Measurements from ENCODE around the gene HDAC8.

Gene HDAC8

GRCh38 chrX:72313707-72314641 lies 258.7 kb downstream of the HDAC8 start:
- no peak for DNase-seq

- no peak for DNase-seq
Observed at GRCh38 chrX:72312311-72312940, 260.2 kb downstream of the HDAC8 start.

- no peak for DNase-seq
Observed at GRCh38 chrX:72309297-72310071, 263.2 kb downstream of the HDAC8 start.

GRCh38 chrX:72308566-72309296 lies 263.9 kb downstream of the HDAC8 start:
- DNase-seq = no peak

- no peak for DNase-seq
Observed at GRCh38 chrX:72308209-72308565, 264.5 kb downstream of the HDAC8 start.

- DNase-seq = no peak
Observed at GRCh38 chrX:72307646-72308051, 265.0 kb downstream of the HDAC8 start.

- DNase-seq = no peak
Observed at GRCh38 chrX:72306851-72307645, 265.6 kb downstream of the HDAC8 start.

GRCh38 chrX:72306085-72306801 lies 266.4 kb downstream of the HDAC8 start:
- no peak for DNase-seq

- DNase-seq = no peak
Observed at GRCh38 chrX:72305286-72306084, 267.2 kb downstream of the HDAC8 start, which contains the start of gene CITED1. Gene CITED1 (minus strand): TSS chrX:72305914. CDS start chrX:72302869, 3,045 bp downstream.

GRCh38 chrX:72304877-72305276 lies 267.8 kb downstream of the HDAC8 start:
- DNase-seq = no peak

GRCh38 chrX:72301781-72302180 lies 270.9 kb downstream of the HDAC8 start:
- no peak for DNase-seq

GRCh38 chrX:72299891-72300630 lies 272.6 kb downstream of the HDAC8 start:
- no peak for DNase-seq

GRCh38 chrX:72297953-72298730 lies 274.5 kb downstream of the HDAC8 start:
- no peak for DNase-seq

GRCh38 chrX:72296991-72297390 lies 275.7 kb downstream of the HDAC8 start:
- no peak for DNase-seq

GRCh38 chrX:72295745-72296144 lies 276.9 kb downstream of the HDAC8 start:
- DNase-seq = no peak

- no peak for DNase-seq
Observed at GRCh38 chrX:72294497-72294896, 278.1 kb downstream of the HDAC8 start.

- no peak for DNase-seq
Observed at GRCh38 chrX:72282302-72282701, 290.3 kb downstream of the HDAC8 start.

GRCh38 chrX:72280321-72280845 lies 292.3 kb downstream of the HDAC8 start:
- DNase-seq = no peak

Data from activated effector memory CD4-positive, alpha-beta T cell treated with Interleukin-2 at 50 U/mL for 16 hours (primary cell).